Neural cell (in vitro differentiated cells): Measurements from ENCODE around the gene IFI44. TPM values are rescaled to one million over a fixed set of nuclear protein-coding genes. Genes with fewer than 3 reads are reported as not detected.

Source experiments
- H2AFZ ChIP-seq: fragments of 200-600, 300-800 bp; sonication (generic), shearing (Covaris generic); 2 replicates; pipeline ENCODE4 v1.6.0; 2014; ENCODE audit warnings: low read depth, mild to moderate bottlenecking, antibody characterized with exemption, low read length, moderate library complexity
- H3F3A ChIP-seq: fragments of 200-600 bp; shearing (Covaris generic); 2 replicates; pipeline ENCODE4 v1.6.1; 2016; ENCODE audit warnings: mild to moderate bottlenecking, moderate library complexity, mixed read lengths, antibody characterized with exemption, low read length; ENCODE audit not compliant: insufficient read depth, poor library complexity, severe bottlenecking
- H3K27ac ChIP-seq: fragments of 200-600, 300-800 bp; sonication (generic), shearing (Covaris generic); 2 replicates; pipeline ENCODE4 v1.5.1; 2014; ENCODE audit warnings: mild to moderate bottlenecking, low read length, moderate library complexity
- H3K27me3 ChIP-seq: fragments of 300-800, 200-600 bp; sonication (generic), shearing (Covaris generic); 2 replicates; pipeline ENCODE4 v1.6.0; 2014; ENCODE audit warnings: mild to moderate bottlenecking, low read depth, low read length, moderate library complexity; ENCODE audit not compliant: insufficient read depth
- H3K36me3 ChIP-seq: fragments of 300-800, 200-600 bp; sonication (generic), shearing (Covaris generic); 2 replicates; pipeline ENCODE4 v1.5.1; 2014; ENCODE audit warnings: mild to moderate bottlenecking, antibody characterized with exemption, low read length, moderate library complexity; ENCODE audit not compliant: insufficient read depth
- H3K4me2 ChIP-seq: fragments of 300-800, 200-600 bp; sonication (generic), shearing (Covaris generic); 2 replicates; pipeline ENCODE4 v1.6.0; 2014; ENCODE audit warnings: mild to moderate bottlenecking, low read length
- H3K4me3 ChIP-seq: fragments of 300-800, 200-600 bp; sonication (generic), shearing (Covaris generic); 2 replicates; pipeline ENCODE4 v1.5.1; 2014; ENCODE audit warnings: mild to moderate bottlenecking, low read length, moderate library complexity
- H3K79me2 ChIP-seq: fragments of 200-600 bp; shearing (Covaris generic); replicated peaks from 2 replicates; pipeline ENCODE4 v1.6.0; 2014; ENCODE audit warnings: mild to moderate bottlenecking, low read length, moderate library complexity; ENCODE audit not compliant: insufficient read depth
- H3K9ac ChIP-seq: fragments of 300-800, 200-600 bp; sonication (generic), shearing (Covaris generic); 2 replicates; pipeline ENCODE4 v1.6.1; 2016; ENCODE audit warnings: mild to moderate bottlenecking, low read length, mixed read lengths
- H3K9me2 ChIP-seq: fragments of 200-600 bp; shearing (Covaris generic); 2 replicates; pipeline ENCODE4 v1.6.1; 2016; ENCODE audit warnings: mild to moderate bottlenecking, low read length, mixed read lengths; ENCODE audit not compliant: insufficient read depth
- H3K9me3 ChIP-seq: fragments of 200-600, 300-800 bp; sonication (generic), shearing (Covaris generic); 2 replicates; pipeline ENCODE4 v1.6.1; 2016; ENCODE audit warnings: mild to moderate bottlenecking, mixed run types, low read length, moderate library complexity, mixed read lengths
- H4K20me1 ChIP-seq: fragments of 200-600 bp; shearing (Covaris generic); 2 replicates; pipeline ENCODE4 v1.6.1; 2016; ENCODE audit warnings: mild to moderate bottlenecking, mixed run types; ENCODE audit not compliant: insufficient read depth
- EP300 ChIP-seq: fragments of 450-650 bp; conservative IDR thresholded peaks from 2 replicates; pipeline ENCODE4 v1.6.1; 2014; ENCODE audit warnings: antibody characterized with exemption, mild to moderate bottlenecking, moderate library complexity; ENCODE audit not compliant: poor library complexity, severe bottlenecking
- EZH2 ChIP-seq: fragments of 200-600, 300-800 bp; shearing (Covaris generic), sonication (generic); IDR thresholded peaks from 2 replicates; pipeline ENCODE4 v1.6.1; 2014; ENCODE audit warnings: antibody characterized with exemption, low read length, borderline replicate concordance, mild to moderate bottlenecking; ENCODE audit not compliant: insufficient read depth, poor library complexity, severe bottlenecking
- MXI1 ChIP-seq: fragments of 450-650 bp; conservative IDR thresholded peaks from 2 replicates; pipeline ENCODE4 v1.6.1; 2014; ENCODE audit warnings: antibody characterized with exemption, mild to moderate bottlenecking; ENCODE audit not compliant: poor library complexity, severe bottlenecking
- POLR2AphosphoS5 ChIP-seq: IDR thresholded peaks from 2 replicates; pipeline ENCODE4 v1.6.1; 2012
- RAD21 ChIP-seq: fragments of 450-650 bp; conservative IDR thresholded peaks from 2 replicates; pipeline ENCODE4 v1.6.1; 2014; ENCODE audit warnings: antibody characterized with exemption, mild to moderate bottlenecking, moderate library complexity
- SMC3 ChIP-seq: fragments of 450-650 bp; conservative IDR thresholded peaks from 2 replicates; pipeline ENCODE4 v1.6.1; 2014; ENCODE audit warnings: antibody characterized with exemption, mild to moderate bottlenecking, moderate library complexity; ENCODE audit not compliant: poor library complexity
- TAF1 ChIP-seq: IDR thresholded peaks from 2 replicates; pipeline ENCODE4 v1.6.1; 2012; ENCODE audit warnings: low read depth
- polyA plus RNA-seq: library from polyadenylated mRNA; depleted of rRNA; stranded (reverse); fragments of >200 nt; gene quantifications from 2 replicates; pipeline ENCODE4 v1.2.3, GENCODE V29; 2014
- TF ChIP-seq, protein P1 (sequence below): IDR thresholded peaks from 2 replicates; pipeline ENCODE4 v1.6.1; 2012; ENCODE audit warnings: borderline replicate concordance
- TF ChIP-seq, protein P2 (sequence below): fragments of 450-650 bp; IDR thresholded peaks from 2 replicates; pipeline ENCODE4 v1.5.1; 2014; ENCODE audit warnings: antibody characterized with exemption, mild to moderate bottlenecking, moderate library complexity; ENCODE audit not compliant: poor library complexity, severe bottlenecking

IFI44 gene
- polyA plus RNA-seq, 1 donor from 2014 or later = not detected

DNA sequence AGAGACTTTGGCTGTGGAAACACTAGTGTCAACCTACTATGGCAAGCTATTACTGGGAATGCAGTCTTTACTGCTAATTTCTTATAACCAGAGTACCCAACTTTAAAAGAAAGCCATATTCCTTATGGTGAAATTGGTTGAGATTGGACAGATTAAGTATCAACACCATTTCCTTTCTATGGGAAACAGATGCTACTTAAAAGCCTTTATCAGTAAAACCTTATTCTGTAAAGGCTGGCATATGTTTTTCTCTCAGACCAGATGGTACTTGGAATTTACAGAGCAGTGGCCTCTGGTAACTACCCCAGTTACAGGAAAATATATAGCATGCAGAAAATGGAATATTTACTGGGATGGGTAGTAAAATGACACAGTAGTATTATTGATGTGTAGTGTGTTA is 18.8 kb downstream of the IFI44 start:
- TF ChIP-seq TAF1 (no peak), EZH2 (no peak), POLR2AphosphoS5 (no peak), MXI1 (no peak), SMC3 (no peak), RAD21 (no peak), EP300 (no peak)
- TF ChIP-seq, protein P1, sequence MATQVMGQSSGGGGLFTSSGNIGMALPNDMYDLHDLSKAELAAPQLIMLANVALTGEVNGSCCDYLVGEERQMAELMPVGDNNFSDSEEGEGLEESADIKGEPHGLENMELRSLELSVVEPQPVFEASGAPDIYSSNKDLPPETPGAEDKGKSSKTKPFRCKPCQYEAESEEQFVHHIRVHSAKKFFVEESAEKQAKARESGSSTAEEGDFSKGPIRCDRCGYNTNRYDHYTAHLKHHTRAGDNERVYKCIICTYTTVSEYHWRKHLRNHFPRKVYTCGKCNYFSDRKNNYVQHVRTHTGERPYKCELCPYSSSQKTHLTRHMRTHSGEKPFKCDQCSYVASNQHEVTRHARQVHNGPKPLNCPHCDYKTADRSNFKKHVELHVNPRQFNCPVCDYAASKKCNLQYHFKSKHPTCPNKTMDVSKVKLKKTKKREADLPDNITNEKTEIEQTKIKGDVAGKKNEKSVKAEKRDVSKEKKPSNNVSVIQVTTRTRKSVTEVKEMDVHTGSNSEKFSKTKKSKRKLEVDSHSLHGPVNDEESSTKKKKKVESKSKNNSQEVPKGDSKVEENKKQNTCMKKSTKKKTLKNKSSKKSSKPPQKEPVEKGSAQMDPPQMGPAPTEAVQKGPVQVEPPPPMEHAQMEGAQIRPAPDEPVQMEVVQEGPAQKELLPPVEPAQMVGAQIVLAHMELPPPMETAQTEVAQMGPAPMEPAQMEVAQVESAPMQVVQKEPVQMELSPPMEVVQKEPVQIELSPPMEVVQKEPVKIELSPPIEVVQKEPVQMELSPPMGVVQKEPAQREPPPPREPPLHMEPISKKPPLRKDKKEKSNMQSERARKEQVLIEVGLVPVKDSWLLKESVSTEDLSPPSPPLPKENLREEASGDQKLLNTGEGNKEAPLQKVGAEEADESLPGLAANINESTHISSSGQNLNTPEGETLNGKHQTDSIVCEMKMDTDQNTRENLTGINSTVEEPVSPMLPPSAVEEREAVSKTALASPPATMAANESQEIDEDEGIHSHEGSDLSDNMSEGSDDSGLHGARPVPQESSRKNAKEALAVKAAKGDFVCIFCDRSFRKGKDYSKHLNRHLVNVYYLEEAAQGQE = no peak
- TF ChIP-seq, protein P2, sequence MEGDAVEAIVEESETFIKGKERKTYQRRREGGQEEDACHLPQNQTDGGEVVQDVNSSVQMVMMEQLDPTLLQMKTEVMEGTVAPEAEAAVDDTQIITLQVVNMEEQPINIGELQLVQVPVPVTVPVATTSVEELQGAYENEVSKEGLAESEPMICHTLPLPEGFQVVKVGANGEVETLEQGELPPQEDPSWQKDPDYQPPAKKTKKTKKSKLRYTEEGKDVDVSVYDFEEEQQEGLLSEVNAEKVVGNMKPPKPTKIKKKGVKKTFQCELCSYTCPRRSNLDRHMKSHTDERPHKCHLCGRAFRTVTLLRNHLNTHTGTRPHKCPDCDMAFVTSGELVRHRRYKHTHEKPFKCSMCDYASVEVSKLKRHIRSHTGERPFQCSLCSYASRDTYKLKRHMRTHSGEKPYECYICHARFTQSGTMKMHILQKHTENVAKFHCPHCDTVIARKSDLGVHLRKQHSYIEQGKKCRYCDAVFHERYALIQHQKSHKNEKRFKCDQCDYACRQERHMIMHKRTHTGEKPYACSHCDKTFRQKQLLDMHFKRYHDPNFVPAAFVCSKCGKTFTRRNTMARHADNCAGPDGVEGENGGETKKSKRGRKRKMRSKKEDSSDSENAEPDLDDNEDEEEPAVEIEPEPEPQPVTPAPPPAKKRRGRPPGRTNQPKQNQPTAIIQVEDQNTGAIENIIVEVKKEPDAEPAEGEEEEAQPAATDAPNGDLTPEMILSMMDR = no peak
- Histone ChIP-seq H3F3A (no peaks in the 10 kb centered on the region), H3K9me3 (no peaks in the 10 kb centered on the region), H3K9ac (no peak overlapping the region), H3K4me2 (no peak overlapping the region), H3K4me3 (no peak overlapping the region), H2AFZ (no peak overlapping the region), H3K27ac (no peak overlapping the region), H3K9me2 (no peaks in the 10 kb centered on the region), H3K27me3 (no peaks in the 10 kb centered on the region), H4K20me1 (no peaks in the 10 kb centered on the region), H3K79me2 (no peaks in the 10 kb centered on the region), H3K36me3 (no peaks in the 10 kb centered on the region)

DNA sequence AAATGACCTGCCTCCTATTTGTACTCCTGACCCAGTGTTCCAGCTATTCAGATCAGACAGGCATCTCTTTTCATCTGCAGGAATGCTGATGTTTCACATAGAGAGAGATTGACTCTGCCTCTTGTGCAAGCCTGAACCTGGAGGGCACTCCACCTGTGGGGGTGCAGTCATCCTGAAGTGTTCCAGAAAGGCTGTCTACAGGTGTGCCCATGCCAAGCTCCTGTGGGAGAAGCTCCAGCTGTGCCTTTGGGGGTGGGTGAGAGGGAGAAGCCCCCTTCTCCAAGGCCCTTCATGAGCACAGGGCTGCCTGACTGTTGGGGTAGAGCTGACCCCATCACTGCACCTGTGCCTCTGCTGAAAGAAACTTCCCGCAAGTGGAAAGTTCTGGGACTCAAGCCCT is 22.8 kb downstream of the IFI44 start:
- no peaks in the 10 kb centered on the region for H3K79me2 ChIP-seq
- H3K9me2 ChIP-seq = no peaks in the 10 kb centered on the region
- H3K27ac ChIP-seq = no peak overlapping the region
- no peak overlapping the region for H3K9ac ChIP-seq
- no peaks in the 10 kb centered on the region for H4K20me1 ChIP-seq
- no peaks in the 10 kb centered on the region for H3F3A ChIP-seq
- no peak overlapping the region for H3K4me2 ChIP-seq
- H3K27me3 ChIP-seq = no peaks in the 10 kb centered on the region
- H3K36me3 ChIP-seq = no peaks in the 10 kb centered on the region
- H3K4me3 ChIP-seq = no peak overlapping the region
- TF ChIP-seq TAF1 (no peak), EP300 (no peak), MXI1 (no peak), SMC3 (no peak), EZH2 (no peak), RAD21 (no peak), POLR2AphosphoS5 (no peak)
- TF ChIP-seq, protein P1 = no peak
- TF ChIP-seq, protein P2 = no peak
- H2AFZ ChIP-seq = no peak overlapping the region
- no peaks in the 10 kb centered on the region for H3K9me3 ChIP-seq
